ENCODE results near the gene CCDC196.

DNA sequence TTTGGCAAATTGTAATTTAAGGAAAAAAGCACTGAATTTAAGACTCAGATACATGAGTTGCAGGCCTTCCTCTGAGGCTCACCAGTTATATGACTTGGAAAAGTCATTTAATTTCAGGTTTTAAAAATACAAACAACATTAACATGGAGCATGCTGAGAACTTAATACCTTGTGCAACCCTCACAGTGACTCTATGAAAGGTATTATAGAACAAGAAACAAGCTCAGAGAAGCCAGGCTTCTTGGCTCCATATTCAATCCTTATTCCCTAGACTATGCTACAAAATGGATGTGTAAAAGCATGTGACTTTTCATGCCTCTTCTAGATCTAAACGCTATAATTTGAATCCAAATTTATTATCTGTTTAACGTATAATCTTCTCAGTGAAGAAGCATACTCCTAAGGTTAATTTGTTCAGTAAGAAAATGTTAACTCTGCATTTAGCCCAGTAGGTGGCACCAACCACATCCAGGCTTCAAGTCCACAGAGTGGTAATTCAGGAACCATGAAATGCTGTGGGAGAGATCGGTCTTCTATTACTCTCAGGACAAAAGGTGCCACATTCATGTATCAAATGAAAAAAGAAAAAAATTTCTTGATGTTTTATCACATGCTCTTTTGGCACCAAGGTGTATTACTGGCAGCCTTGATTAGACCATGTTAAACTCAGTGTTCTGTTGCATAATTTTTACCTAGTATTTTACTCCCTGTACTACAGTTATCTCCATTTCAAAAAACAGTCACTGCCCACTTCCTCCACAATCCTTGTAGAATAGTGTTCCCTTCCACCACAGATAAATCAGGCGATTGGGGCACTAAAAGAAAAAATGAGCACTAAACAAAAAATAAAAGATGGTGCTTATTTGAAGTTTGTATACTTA, 9.3 kb downstream of the CCDC196 start:
- TF ChIP-seq, protein P1, sequence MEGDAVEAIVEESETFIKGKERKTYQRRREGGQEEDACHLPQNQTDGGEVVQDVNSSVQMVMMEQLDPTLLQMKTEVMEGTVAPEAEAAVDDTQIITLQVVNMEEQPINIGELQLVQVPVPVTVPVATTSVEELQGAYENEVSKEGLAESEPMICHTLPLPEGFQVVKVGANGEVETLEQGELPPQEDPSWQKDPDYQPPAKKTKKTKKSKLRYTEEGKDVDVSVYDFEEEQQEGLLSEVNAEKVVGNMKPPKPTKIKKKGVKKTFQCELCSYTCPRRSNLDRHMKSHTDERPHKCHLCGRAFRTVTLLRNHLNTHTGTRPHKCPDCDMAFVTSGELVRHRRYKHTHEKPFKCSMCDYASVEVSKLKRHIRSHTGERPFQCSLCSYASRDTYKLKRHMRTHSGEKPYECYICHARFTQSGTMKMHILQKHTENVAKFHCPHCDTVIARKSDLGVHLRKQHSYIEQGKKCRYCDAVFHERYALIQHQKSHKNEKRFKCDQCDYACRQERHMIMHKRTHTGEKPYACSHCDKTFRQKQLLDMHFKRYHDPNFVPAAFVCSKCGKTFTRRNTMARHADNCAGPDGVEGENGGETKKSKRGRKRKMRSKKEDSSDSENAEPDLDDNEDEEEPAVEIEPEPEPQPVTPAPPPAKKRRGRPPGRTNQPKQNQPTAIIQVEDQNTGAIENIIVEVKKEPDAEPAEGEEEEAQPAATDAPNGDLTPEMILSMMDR (IDR thresholded peaks at IDR 0.05; ENCODE audit: low read depth, low read length) = peak; percentile 53
- TF ChIP-seq POLR2A (IDR thresholded peaks at IDR 0.05; ENCODE audit: extremely low read depth, insufficient read length) = no peak
- TF ChIP-seq, protein P2, sequence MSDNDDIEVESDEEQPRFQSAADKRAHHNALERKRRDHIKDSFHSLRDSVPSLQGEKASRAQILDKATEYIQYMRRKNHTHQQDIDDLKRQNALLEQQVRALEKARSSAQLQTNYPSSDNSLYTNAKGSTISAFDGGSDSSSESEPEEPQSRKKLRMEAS (IDR thresholded peaks at IDR 0.05; ENCODE audit: low read depth, low read length) = no peak

All from NB4 (cell line).